ENCODE measurements around the gene SCN4B. TPM values are rescaled to one million over a fixed set of nuclear protein-coding genes. Genes with fewer than 3 reads are reported as not detected.

The SCN4B gene
- total RNA-seq, 1 donor from 2014 or later: 0.53 TPM

DNA sequence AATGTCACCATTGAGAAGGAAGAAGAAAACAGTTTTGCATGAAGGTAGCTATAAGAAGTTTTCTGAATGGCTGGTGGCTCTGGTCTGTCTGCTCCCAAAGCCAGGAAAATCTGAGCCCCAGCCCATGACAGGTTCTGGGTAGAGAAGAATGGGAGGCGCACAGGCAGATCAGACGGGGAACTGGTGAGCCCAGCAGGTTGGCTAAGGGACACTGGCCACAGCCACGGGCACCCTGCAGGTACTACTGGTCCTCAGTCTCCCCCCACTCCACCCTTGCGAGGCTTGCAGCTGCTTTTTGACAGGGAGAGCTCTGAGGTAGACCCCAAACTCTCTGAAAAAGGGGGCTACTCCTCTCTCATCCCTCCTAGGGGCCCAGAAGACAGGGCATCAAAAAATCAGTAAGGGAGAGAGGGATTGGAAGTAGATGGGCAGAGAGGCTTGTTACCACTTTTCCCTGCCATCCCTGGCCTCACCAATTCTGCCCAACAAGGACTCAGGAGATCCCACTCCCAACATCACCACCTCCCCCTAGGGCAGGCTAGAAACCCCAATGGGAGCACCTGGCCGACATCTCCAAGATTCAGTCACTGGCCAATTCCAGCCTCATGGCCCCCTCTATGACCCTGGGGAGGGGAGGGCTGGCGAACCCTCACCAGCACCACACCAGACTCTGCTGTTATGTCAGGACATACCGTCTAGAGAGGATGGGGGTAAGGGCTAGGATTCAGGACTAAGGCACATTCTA is 17.4 kb downstream of the SCN4B start:
- TF ChIP-seq, protein P1, sequence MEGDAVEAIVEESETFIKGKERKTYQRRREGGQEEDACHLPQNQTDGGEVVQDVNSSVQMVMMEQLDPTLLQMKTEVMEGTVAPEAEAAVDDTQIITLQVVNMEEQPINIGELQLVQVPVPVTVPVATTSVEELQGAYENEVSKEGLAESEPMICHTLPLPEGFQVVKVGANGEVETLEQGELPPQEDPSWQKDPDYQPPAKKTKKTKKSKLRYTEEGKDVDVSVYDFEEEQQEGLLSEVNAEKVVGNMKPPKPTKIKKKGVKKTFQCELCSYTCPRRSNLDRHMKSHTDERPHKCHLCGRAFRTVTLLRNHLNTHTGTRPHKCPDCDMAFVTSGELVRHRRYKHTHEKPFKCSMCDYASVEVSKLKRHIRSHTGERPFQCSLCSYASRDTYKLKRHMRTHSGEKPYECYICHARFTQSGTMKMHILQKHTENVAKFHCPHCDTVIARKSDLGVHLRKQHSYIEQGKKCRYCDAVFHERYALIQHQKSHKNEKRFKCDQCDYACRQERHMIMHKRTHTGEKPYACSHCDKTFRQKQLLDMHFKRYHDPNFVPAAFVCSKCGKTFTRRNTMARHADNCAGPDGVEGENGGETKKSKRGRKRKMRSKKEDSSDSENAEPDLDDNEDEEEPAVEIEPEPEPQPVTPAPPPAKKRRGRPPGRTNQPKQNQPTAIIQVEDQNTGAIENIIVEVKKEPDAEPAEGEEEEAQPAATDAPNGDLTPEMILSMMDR (IDR thresholded peaks at IDR 0.05; ENCODE audit: insufficient read depth, low read length, severe bottlenecking): no peak
- FAIRE-seq (peak; percentile 7), DNase-seq (ENCODE audit: low read depth) (no peak)
- no peaks in the 10 kb centered on the region for H3K27me3 ChIP-seq (ENCODE audit: control insufficient read depth, insufficient read depth, low read length)
- H3K4me3 ChIP-seq (ENCODE audit: low read depth, low read length): no peak overlapping the region
- H3K36me3 ChIP-seq (ENCODE audit: control insufficient read depth, insufficient read depth, low read length): no peaks in the 10 kb centered on the region

DNA sequence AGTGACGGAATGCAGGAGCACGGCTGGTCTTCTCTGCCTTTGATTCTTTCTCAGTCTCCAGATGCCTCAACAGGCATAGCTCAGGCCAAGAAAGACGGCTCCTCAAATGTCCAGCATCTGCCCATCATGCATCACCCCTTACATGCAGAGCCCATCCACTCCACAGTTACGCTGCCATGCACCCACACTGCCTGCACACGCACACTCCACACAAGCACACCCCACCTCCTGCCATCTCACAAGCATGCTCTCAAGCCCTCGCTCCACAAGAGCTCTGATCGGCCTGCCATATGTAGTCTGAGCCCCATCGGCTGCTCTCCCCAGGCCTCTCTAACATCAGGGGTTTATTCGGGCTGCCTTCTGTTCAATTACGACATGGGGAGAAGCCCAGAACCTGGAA is 18.8 kb downstream of the SCN4B start:
- Histone ChIP-seq H3K36me3 (ENCODE audit: control insufficient read depth, insufficient read depth, low read length) (no peaks in the 10 kb centered on the region), H3K27me3 (ENCODE audit: control insufficient read depth, insufficient read depth, low read length) (no peaks in the 10 kb centered on the region), H3K4me3 (ENCODE audit: low read depth, low read length) (no peak overlapping the region)
- FAIRE-seq (no peak), DNase-seq (ENCODE audit: low read depth) (no peak)
- TF ChIP-seq, protein P1 (IDR thresholded peaks at IDR 0.05; ENCODE audit: insufficient read depth, low read length, severe bottlenecking): no peak

DNA sequence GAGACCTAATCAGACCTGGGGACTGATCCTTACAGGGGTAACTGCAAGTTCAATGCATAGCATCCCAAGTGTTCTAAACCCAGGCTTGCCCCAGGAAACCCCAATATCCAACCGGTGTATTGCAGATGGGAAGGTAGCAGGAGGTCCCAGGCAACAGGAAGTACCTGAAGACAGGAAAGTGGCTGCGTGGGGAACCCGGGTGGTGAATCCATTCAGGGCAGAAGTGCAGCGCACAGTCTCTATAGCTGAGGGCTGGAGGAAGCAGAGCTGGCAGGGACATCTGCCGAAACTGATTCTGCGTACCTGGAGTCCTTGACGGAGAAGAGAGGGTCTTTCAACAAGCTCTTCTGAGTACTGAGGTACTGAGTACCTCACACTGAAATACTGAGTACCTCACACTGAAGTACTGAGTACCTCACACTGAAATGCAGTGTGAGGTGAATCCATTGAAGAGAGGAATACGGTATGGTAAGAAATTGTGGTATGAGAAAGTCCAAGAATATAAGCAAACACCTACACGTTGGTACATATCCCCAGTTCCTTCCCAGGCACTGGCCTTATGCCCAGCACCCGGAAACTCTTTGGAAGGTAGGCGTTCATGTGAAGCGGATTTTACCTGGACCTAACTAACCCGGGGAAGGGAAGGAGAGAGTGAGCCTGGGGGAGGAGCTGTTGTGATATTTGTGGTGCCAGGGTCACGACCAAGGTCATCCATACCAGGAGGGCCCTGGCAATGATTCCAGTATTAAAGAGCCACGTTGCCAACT is 20.1 kb downstream of the SCN4B start:
- H3K27me3 ChIP-seq (ENCODE audit: control insufficient read depth, insufficient read depth, low read length): no peaks in the 10 kb centered on the region
- TF ChIP-seq, protein P1 (IDR thresholded peaks at IDR 0.05; ENCODE audit: insufficient read depth, low read length, severe bottlenecking): no peak
- DNase-seq (ENCODE audit: low read depth): peak; percentile 65

DNA sequence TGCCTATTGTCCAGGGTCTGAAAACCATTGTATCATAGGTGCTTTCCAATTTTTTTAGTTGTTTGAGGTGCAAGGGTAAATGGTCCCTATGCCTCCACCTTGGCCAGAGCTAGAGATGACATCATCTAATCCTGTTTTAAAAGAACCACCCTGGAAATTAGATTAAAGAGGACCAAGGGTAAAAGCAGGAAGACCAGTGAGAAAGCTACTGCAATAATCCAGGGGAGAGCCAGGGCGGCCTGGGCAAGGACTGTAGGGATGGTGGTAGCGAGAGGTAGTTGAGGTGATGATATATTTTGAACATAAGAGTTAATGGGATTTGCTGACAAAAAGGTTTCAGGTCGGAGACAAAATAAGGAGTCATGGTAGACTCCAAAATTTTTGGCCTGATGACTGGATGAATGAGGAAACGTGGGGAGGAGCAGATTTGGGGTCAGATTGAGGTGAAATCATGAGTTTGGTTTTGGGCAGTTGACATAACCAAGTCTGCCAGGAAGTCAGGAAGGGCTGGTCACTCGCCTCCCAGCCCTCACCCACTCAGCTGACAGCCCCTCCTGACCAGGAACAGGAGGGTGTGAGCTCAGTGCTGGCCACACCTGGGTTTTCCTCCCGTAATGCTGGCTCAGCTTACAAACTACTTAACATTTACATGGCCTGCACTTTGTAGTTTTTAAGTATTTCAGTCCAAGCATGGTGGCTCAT is 23.0 kb downstream of the SCN4B start:
- TF ChIP-seq, protein P1 (IDR thresholded peaks at IDR 0.05; ENCODE audit: insufficient read depth, low read length, severe bottlenecking): no peak
- no peak for FAIRE-seq
- H3K4me3 ChIP-seq (ENCODE audit: low read depth, low read length): no peak overlapping the region
- no peaks in the 10 kb centered on the region for H3K27me3 ChIP-seq (ENCODE audit: control insufficient read depth, insufficient read depth, low read length)
- no peak for DNase-seq (ENCODE audit: low read depth)
- no peaks in the 10 kb centered on the region for H3K36me3 ChIP-seq (ENCODE audit: control insufficient read depth, insufficient read depth, low read length)

More for the DNA sequence above, 20.1 kb downstream of the SCN4B start:
- Histone ChIP-seq H3K4me3 (ENCODE audit: low read depth, low read length) (no peak overlapping the region), H3K36me3 (ENCODE audit: control insufficient read depth, insufficient read depth, low read length) (no peaks in the 10 kb centered on the region)
- FAIRE-seq: no peak

DNA sequence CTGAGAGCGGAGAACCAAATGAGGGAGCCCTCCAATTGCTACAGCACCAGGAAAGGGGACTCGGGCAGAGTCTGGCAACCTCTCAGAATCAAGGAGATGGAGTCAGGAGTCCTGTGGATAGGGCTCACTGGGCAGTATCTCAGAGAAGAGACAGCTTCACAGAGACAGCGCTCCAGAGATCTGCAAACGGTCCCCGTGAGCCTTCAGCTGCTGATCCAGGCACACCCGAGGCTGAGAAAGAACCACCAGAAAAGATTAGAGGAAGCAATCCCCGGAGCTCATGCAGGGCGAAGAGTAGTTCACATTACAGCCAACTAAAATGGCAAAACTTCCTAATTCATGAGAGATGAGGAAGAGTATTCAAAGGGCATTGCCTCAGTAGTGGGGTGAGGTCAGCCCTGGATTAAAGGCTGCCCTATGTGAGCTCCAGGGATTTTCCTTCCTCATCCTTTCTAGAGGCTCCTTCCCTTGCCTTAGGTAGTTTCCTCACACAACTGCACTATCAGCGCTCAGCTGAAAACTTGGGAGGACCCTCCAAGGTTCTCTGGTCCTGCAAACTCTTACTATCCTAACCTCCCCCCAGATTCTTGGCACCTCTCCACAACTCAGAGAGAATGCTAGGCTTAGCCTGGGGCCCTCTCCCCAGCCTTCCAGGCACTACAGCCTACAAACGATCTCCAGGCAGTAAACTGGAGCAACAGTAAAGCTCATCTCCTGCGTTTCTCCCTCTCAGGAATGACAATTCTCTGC is 23.7 kb downstream of the SCN4B start:
- no peak for DNase-seq (ENCODE audit: low read depth)
- H3K27me3 ChIP-seq (ENCODE audit: control insufficient read depth, insufficient read depth, low read length): no peaks in the 10 kb centered on the region
- no peak for FAIRE-seq
- TF ChIP-seq, protein P1 (IDR thresholded peaks at IDR 0.05; ENCODE audit: insufficient read depth, low read length, severe bottlenecking): no peak
- H3K36me3 ChIP-seq (ENCODE audit: control insufficient read depth, insufficient read depth, low read length): no peaks in the 10 kb centered on the region
- no peak overlapping the region for H3K4me3 ChIP-seq (ENCODE audit: low read depth, low read length)
